ENCODE data around the gene CCSER2.

- TF ChIP-seq EZH2 (IDR thresholded peaks at IDR 0.05; ENCODE audit: insufficient read depth, poor library complexity, severe bottlenecking) (no peak), EZH2phosphoT487 (IDR thresholded peaks at IDR 0.05; ENCODE audit: insufficient read depth, low read depth) (no peak)
These were observed 37.0 kb upstream of the CCSER2 start for GRCh38 chr10:84291384-84291783.
